CD8-positive, alpha-beta memory T cell (primary cell): Measurements from ENCODE around the gene NPAS4. TPM values are rescaled to one million over a fixed set of nuclear protein-coding genes. Genes with fewer than 3 reads are reported as not detected.
"Not testable (repeated sequence)": the region's sequence is repeated elsewhere in the genome, so short reads cannot be mapped to it uniquely, and the experiment has no call there.

Experiments
- CTCF ChIA-PET: fragments of 350-600 bp; sonication (Branson Sonifier 250); formaldehyde crosslinking; loops from one replicate; lab custom pipeline; 2021; ENCODE audit warnings: antibody characterized with exemption; lab: Charles Lee
- POLR2A ChIA-PET: fragments of 350-600 bp; sonication (Branson Sonifier 250); formaldehyde crosslinking; loops from one replicate; lab custom pipeline; 2021; ENCODE audit warnings: antibody characterized with exemption; lab: Charles Lee
- DNase-seq, 5 donors: peaks; one replicate each; pipeline versions ENCODE4 v3.0.0 to v3.0.0-alpha.2; 2020 to 2022; ENCODE audit warnings: mixed read lengths in 1 of 5
- H3K27ac ChIP-seq: one replicate; pipeline ENCODE4 v1.7.0; 2013; ENCODE audit warnings: low read depth, mild to moderate bottlenecking, low read length, moderate library complexity
- H3K27me3 ChIP-seq: 2 replicates; pipeline ENCODE4 v1.7.0; 2013; ENCODE audit warnings: low read length, mild to moderate bottlenecking; ENCODE audit not compliant: insufficient read depth, poor library complexity, severe bottlenecking
- H3K36me3 ChIP-seq: 2 replicates; pipeline ENCODE4 v1.7.0; 2013; ENCODE audit warnings: mild to moderate bottlenecking, low read length, moderate library complexity; ENCODE audit not compliant: insufficient read depth
- H3K4me1 ChIP-seq: 2 replicates; pipeline ENCODE4 v1.7.0; 2013; ENCODE audit warnings: mild to moderate bottlenecking, low read length, moderate library complexity; ENCODE audit not compliant: insufficient read depth
- H3K4me3 ChIP-seq: 2 replicates; pipeline ENCODE4 v1.7.0; 2013; ENCODE audit warnings: mild to moderate bottlenecking, low read length
- H3K9me3 ChIP-seq: 2 replicates; pipeline ENCODE4 v1.7.0; 2013; ENCODE audit warnings: mild to moderate bottlenecking, low read length
- H3K27ac Mint-ChIP-seq, 8 donors: one replicate each; pipeline ENCODE4 v1.8.0; 2020 to 2021; ENCODE audit warnings: mixed read lengths in 8 of 8, mild to moderate bottlenecking in 6 of 8, inconsistent platforms in 3 of 8, moderate library complexity in 3 of 8
- H3K27me3 Mint-ChIP-seq, 2 donors: one replicate each; pipeline ENCODE4 v1.8.0; 2020 to 2021; ENCODE audit warnings: mixed read lengths in 2 of 2, mild to moderate bottlenecking in 1 of 2, moderate library complexity in 1 of 2
- H3K36me3 Mint-ChIP-seq, 3 donors: one replicate each; pipeline ENCODE4 v1.8.0; 2020 to 2021; ENCODE audit warnings: mixed read lengths in 3 of 3, inconsistent platforms in 1 of 3, mild to moderate bottlenecking in 1 of 3
- H3K4me1 Mint-ChIP-seq, 3 donors: one replicate each; pipeline ENCODE4 v1.8.0; 2020 to 2021; ENCODE audit warnings: mixed read lengths in 3 of 3, inconsistent platforms in 1 of 3, mild to moderate bottlenecking in 1 of 3
- H3K4me3 Mint-ChIP-seq, 7 donors: one replicate each; pipeline ENCODE4 v1.8.0; 2020 to 2021; ENCODE audit warnings: mixed read lengths in 7 of 7, mild to moderate bottlenecking in 6 of 7, moderate library complexity in 4 of 7, inconsistent platforms in 2 of 7
- H3K9me3 Mint-ChIP-seq, 5 donors: one replicate each; pipeline ENCODE4 v1.8.0; 2020 to 2022; ENCODE audit warnings: mixed read lengths in 5 of 5, mild to moderate bottlenecking in 3 of 5, moderate library complexity in 2 of 5, inconsistent platforms in 1 of 5
- polyA plus RNA-seq: library from polyadenylated mRNA; unstranded; fragments of 300-500 nt; fragmentation: Illumina TruSeq; gene quantifications from one replicate; pipeline ENCODE4 v1.2.3, GENCODE V29; 2021
- total RNA-seq, 2 experiments: library from RNA; stranded (reverse); gene quantifications; one replicate each; pipeline ENCODE4 v1.2.3, GENCODE V29; 2021

The NPAS4 gene
- total RNA-seq (not detected), polyA plus RNA-seq (not detected)

DNA sequence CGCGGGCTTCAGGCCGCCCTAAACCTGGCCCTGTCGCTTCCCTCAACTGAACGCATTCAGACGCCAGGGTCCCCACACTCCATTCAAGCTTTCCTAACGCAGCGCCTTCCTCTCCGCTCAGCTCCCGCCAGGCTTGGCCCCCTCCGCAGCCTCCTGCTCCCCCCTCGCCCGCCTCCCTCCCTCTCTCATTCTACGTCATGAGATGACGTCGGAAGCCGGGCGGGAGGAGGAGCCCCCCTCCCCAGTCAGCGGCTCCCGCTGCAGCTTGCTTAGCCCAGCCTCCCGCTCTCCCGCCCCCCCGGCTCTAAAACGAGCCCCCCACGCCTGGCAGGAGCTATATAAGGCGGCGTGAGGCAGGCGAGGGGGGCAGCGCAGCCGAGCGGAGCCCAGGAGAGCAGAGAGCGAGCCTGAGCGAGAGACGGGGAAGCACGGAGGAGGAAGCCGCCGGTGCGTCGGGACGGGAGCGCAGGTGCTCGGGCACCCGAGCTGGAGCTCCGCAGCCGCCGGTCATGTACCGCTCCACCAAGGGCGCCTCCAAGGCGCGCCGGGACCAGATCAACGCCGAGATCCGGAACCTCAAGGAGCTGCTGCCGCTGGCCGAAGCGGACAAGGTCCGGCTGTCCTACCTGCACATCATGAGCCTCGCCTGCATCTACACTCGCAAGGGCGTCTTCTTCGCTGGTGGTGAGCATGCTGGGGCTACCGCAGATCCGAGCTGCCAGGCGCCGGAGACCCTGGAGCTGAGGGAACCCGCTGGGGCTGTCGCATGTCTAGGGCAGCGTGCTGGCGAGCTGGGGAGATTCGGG, at the start of gene NPAS4:
Gene NPAS4, plus strand, starts transcription at position 365 of the 806 bp plus-strand sequence. Its CDS starts 145 bp downstream, at position 510.
- ChIA-PET POLR2A (interaction anchor here (0.6 to 1.3 kb wide), 7 partner anchors 12 to 1291 kb away, joined by 3 to 5 read pairs (median 4); partner anchors contain the start of genes DPP3, MRPL11, RBM4B and YIF1A), CTCF (interaction anchor here (1.0 to 2.4 kb wide), 9 partner anchors 11 to 257 kb away, joined by 3 to 16 read pairs (median 7); partner anchors contain the start of genes MRPL11, PELI3, RBM4 and RBM4B)
- Histone ChIP-seq H3K27me3 (peaks cover 32% of the 10 kb centered on the region), H3K4me3 (no peak within 1 kb of the TSS), H3K4me1 (no peaks in the 10 kb centered on the region), H3K27ac (no peak within 1 kb of the TSS), H3K36me3 (no peaks in the 10 kb centered on the region), H3K9me3 (no peaks in the 10 kb centered on the region)
- Mint-ChIP-seq H3K4me3 (peak within 1 kb of the TSS in 2 of 7 donors; percentile 18 to 25), H3K36me3 (no peaks in the 10 kb centered on the region), H3K27ac (peak within 1 kb of the TSS in 2 of 8 donors; percentile 42 to 88), H3K9me3 (peaks cover 0 to 3% (median 2%) of the 10 kb centered on the region in 5 donors), H3K27me3 (peaks cover 33 to 38% of the 10 kb centered on the region in 2 donors), H3K4me1 (peaks cover 5 to 13% (median 8%) of the 10 kb centered on the region in 3 donors)
- DNase-seq, result no peak

GRCh38 chr11:66371627-66372415, 49.0 kb upstream of the NPAS4 start, which contains the start of gene SLC29A2:
Gene SLC29A2 (minus strand): TSS chr11:66371760. CDS start chr11:66371591, 169 bp downstream.
- Histone ChIP-seq H3K4me1 (peaks cover 7% of the 10 kb centered on the region), H3K27ac (peak within 1 kb of the TSS; percentile 72), H3K9me3 (no peaks in the 10 kb centered on the region), H3K36me3 (no peaks in the 10 kb centered on the region), H3K4me3 (peak within 1 kb of the TSS; percentile 66), H3K27me3 (no peaks in the 10 kb centered on the region)
- Mint-ChIP-seq H3K4me1 (peaks cover 10 to 19% (median 19%) of the 10 kb centered on the region in 3 donors), H3K27ac (peak within 1 kb of the TSS; percentile 78 to 95 (median 90)), H3K9me3 (no peaks in the 10 kb centered on the region), H3K36me3 (peaks cover 0 to 2% (median 0%) of the 10 kb centered on the region in 3 donors), H3K27me3 (peaks cover 0 to 3% of the 10 kb centered on the region in 2 donors), H3K4me3 (peak within 1 kb of the TSS; percentile 85 to 95 (median 90))
- DNase-seq, result peak; percentile 68 to 86 (median 74)
- POLR2A ChIA-PET, result interaction anchor here (0.6 to 2.1 kb wide), 12 partner anchors 14 to 498 kb away, joined by 3 to 22 read pairs (median 4); partner anchors contain the start of genes B4GAT1, CD248, SF3B2 and YIF1A
- CTCF ChIA-PET, result interaction anchor here (0.7 to 4.3 kb wide), 5 partner anchors 9 to 60 kb away, joined by 5 to 27 read pairs (median 8); partner anchors contain the start of gene BRMS1

- Mint-ChIP-seq H3K27me3 (peaks cover 0 to 6% of the 10 kb centered on the region in 2 donors), H3K36me3 (peaks cover 0 to 2% (median 0%) of the 10 kb centered on the region in 3 donors), H3K4me1 (peaks cover 10 to 19% (median 17%) of the 10 kb centered on the region in 3 donors), H3K9me3 (no peaks in the 10 kb centered on the region), H3K27ac (peak overlapping the region in 2 of 8 donors; percentile 33 to 79), H3K4me3 (peak overlapping the region in 6 of 7 donors; percentile 9 to 95 (median 40))
- Histone ChIP-seq H3K27me3 (no peaks in the 10 kb centered on the region), H3K9me3 (no peaks in the 10 kb centered on the region), H3K27ac (peak overlapping the region; percentile 72), H3K36me3 (no peaks in the 10 kb centered on the region), H3K4me1 (peaks cover 7% of the 10 kb centered on the region), H3K4me3 (no peak overlapping the region)
- POLR2A ChIA-PET, result interaction anchor here (0.7 kb wide), 1 partner anchor 10 kb away, joined by 3 read pairs; no protein-coding TSS in a partner anchor
- CTCF ChIA-PET, result interaction anchor here (1.7 to 4.3 kb wide), 2 partner anchors 13 to 16 kb away, joined by 4 to 27 read pairs; no protein-coding TSS in a partner anchor
- no peak for DNase-seq
Measured at GRCh38 chr11:66373265-66373664, 47.6 kb upstream of the NPAS4 start.

GRCh38 chr11:66373690-66374287, 47.0 kb upstream of the NPAS4 start:
- H3K4me3 ChIP-seq, H3K4me1 ChIP-seq, DNase-seq, H3K27me3 Mint-ChIP-seq, H3K27ac ChIP-seq, H3K27me3 ChIP-seq, H3K36me3 ChIP-seq, H3K36me3 Mint-ChIP-seq, H3K9me3 ChIP-seq, H3K9me3 Mint-ChIP-seq: not testable (repeated sequence)
- peak overlapping the region in 3 of 7 donors; percentile 33 to 95 (median 35) for H3K4me3 Mint-ChIP-seq
- peaks cover 10 to 19% (median 17%) of the 10 kb centered on the region in 3 donors for H3K4me1 Mint-ChIP-seq
- CTCF ChIA-PET, result interaction anchor here (1.7 to 4.3 kb wide), 2 partner anchors 12 to 15 kb away, joined by 4 to 27 read pairs; no protein-coding TSS in a partner anchor
- POLR2A ChIA-PET, result interaction anchor here (0.7 kb wide), 1 partner anchor 10 kb away, joined by 3 read pairs; no protein-coding TSS in a partner anchor
- H3K27ac Mint-ChIP-seq, result peak overlapping the region in 2 of 8 donors; percentile 33 to 79

DNA sequence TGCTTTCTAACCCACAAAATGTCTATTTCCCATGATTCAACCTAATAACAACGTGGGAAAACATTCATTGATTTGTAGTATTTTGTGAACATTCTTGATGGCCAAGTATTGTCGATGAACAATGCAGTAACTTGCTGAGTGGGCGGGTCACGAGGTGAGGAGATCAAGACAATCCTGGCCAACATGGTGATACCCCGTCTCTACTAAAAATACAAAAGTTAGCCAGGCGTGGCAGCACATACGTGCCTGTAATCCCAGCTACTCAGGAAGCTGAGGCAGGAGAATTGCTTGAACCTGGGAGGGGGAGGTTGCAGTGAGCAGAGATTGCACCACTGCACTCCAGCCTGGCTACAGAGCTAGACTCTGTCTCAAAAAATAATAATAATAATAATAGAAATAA, 40.6 kb upstream of the NPAS4 start:
- H3K4me3 Mint-ChIP-seq, H3K4me1 Mint-ChIP-seq, H3K9me3 Mint-ChIP-seq, POLR2A ChIA-PET, H3K9me3 ChIP-seq, H3K4me1 ChIP-seq, H3K36me3 Mint-ChIP-seq, H3K27ac ChIP-seq, H3K4me3 ChIP-seq, H3K36me3 ChIP-seq, H3K27me3 ChIP-seq, DNase-seq, H3K27ac Mint-ChIP-seq: not testable (repeated sequence)
- peaks cover 0 to 12% of the 10 kb centered on the region in 2 donors for H3K27me3 Mint-ChIP-seq
- CTCF ChIA-PET, result interaction anchor here (1.3 to 1.6 kb wide), 4 partner anchors 9 to 16 kb away, joined by 3 to 13 read pairs (median 3); no protein-coding TSS in a partner anchor

DNA sequence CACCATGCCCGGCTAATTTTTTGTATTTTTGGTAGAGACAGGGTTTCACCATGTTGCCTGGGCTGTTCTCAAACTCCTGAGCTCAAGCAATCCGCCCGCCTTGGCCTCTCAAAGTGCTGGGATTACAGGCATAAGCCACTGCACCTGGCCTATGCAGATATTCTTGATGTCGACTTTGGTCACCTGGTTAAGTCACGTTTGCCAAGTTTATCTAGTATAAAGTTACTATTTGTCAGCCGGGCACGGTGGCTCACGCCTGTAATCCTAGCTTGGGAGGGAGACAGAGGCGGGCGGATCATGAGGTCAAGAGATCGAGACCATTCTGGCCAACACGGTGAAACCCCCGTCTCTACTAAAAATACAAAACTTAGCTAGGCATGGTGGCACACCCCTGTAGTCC, 36.5 kb upstream of the NPAS4 start:
- H3K27ac ChIP-seq, H3K4me3 Mint-ChIP-seq, H3K27ac Mint-ChIP-seq, H3K4me1 ChIP-seq, H3K27me3 Mint-ChIP-seq, H3K27me3 ChIP-seq, H3K9me3 Mint-ChIP-seq, H3K36me3 ChIP-seq, H3K4me1 Mint-ChIP-seq, H3K4me3 ChIP-seq, H3K36me3 Mint-ChIP-seq, H3K9me3 ChIP-seq, DNase-seq: not testable (repeated sequence)
- POLR2A ChIA-PET, result interaction anchor here (0.7 kb wide), 1 partner anchor 36 kb away, joined by 3 read pairs; the partner anchor contains the start of gene NPAS4
- CTCF ChIA-PET, result interaction anchor here (0.9 to 7.2 kb wide), 6 partner anchors 12 to 160 kb away, joined by 3 to 65 read pairs (median 12); partner anchors contain the start of genes MRPL11 and SLC29A2
